Measurements from ENCODE around the gene DDAH2.

GRCh38 chr6:31777667-31778050 lies 48.6 kb upstream of the DDAH2 start:
- no peak for TF ChIP-seq CTCF (IDR thresholded peaks at IDR 0.05; ENCODE audit: poor library complexity, severe bottlenecking)
- TF ChIP-seq POLR2AphosphoS5 (IDR thresholded peaks at IDR 0.05), result no peak
- TF ChIP-seq EP300 (conservative IDR thresholded peaks at IDR 0.05; ENCODE audit: poor library complexity, severe bottlenecking), result no peak
- no peak for TF ChIP-seq RAD21 (conservative IDR thresholded peaks at IDR 0.05)
- no peak for TF ChIP-seq TAF1 (IDR thresholded peaks at IDR 0.05; ENCODE audit: low read depth)
- TF ChIP-seq EZH2 (IDR thresholded peaks at IDR 0.05; ENCODE audit: borderline replicate concordance, insufficient read depth, low read length, poor library complexity, severe bottlenecking), result no peak
- no peak for TF ChIP-seq SMC3 (conservative IDR thresholded peaks at IDR 0.05; ENCODE audit: poor library complexity)
